Stimulated activated CD8-positive, alpha-beta memory T cell treated with anti-CD3 and anti-CD28 coated beads, Interleukin-12 subunit alpha, Interleukin-12 subunit beta, amount 100 ng/mL, for 24 hours (primary cell): ENCODE results near the gene MAST4.

ENCODE experiments used
- DNase-seq: peaks from one replicate; pipeline ENCODE4 v3.0.0-alpha.2; 2020; ENCODE audit errors: extremely low read depth

The MAST4 gene

DNA sequence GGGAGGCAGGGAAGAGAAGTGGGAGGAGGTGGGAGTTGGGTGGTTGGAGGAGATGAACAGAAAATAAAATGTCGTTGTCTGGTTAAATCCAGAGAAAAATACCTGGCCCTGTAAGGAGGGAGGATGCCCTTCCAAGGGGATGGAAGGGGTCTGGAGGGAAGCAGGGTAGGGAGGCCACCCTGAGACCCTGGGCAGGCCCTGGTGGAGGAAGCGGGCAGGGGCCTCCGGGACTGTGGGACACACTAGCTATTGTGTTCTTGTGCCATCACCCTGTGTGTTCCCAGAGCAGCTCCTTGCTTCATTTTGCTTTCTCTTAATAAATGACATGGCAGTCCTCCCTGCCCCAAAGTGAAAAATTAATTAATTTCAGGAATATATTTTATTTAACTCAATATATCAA lies 612.2 kb downstream of the MAST4 start:
- no peak for DNase-seq

DNA sequence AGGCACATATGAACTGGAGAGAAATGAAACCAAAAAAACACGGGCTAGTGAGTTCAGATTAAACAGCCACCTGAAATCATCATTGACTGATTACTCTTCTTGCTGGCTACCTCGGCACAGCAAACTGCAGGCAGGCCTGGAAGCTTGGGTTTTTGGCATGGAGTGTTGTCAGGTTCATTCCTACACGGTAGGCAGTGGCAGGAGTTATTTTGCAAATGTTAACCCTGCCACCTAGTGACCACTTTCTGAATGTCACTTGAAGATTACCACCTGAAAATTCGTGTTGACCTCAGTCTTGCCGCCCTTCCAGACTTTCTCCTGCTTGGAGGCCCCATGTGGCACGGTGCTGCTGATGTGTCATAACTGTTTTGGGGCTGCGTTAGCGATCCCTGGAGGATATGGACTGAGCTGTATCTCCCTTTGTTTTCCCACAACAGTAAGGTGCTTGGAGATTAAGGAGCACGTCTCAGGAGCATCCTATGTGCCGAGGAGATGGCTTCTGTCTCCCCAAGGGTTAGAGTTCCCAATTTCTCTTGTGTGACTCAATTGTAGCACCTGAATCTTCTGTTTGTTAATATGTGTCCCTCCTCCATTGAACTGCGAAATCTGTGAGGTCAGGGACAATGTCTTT lies 613.1 kb downstream of the MAST4 start:
- no peak for DNase-seq

DNA sequence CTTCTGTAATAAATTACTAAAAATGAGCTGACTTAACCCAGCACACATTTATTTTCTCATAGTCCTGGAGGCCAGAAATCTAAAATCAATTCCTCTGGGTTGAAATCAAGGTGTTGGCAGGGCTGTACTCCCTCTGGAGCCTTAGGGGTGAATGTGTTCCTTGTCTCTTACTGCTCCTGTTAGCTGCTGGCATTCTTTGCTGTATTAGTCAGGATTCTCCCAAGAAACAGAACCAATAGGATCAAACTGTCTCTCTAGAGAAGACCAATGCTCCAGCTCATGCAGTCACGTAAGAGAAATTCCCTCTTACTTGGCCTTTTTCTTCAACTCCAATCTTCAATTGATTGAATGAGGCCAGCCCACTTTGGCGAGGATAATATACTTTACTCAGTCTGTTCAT lies 615.7 kb downstream of the MAST4 start:
- no peak for DNase-seq

GRCh38 chr5:67214036-67214435 lies 617.8 kb downstream of the MAST4 start:
- no peak for DNase-seq

- no peak for DNase-seq
Measured at GRCh38 chr5:67214707-67215447, 618.7 kb downstream of the MAST4 start.

DNA sequence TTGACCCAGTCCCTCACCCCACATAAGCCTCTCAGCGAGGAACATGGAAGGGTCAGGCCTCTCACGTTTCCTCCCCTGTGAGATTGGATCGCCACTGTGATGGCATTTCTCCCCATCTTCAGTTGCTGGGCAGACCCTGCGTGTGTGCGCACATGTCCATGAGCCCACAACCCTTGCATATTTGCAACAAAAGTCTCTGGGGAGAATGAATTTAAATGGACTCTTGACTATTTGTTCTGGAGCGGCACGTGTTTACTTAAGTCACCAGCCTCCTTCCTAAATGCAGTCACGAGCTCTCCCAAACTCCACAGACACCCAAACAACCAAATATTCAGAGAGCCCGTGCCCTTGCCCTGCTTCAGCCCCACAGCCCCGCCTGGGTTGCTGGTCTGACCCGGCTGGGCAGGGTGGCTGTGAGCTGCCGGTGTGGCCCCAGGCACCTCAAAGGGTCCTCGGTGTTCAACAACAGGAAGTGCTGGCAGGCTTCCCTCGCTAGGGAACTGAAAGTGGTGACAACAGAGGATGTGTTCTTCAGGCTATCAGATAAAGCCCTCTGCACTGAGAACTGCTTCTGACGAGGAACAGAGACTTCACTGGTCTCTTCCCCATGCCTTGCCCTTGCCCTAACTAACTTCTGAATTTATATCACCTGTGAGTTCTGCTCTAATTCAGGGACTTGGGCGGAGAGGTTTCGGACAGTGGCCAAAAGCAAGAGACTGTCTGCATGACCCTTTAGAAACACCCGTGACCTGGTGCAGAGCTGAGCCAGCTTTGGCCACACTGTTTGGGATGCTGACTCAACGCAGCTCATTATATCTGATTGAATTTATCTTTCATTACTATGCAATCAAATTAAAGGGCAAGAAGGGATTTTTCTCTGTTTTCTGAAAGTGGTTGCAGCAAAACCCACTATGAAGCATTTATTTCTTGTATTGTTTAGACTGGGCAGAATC lies 619.6 kb downstream of the MAST4 start:
- no peak for DNase-seq

DNA sequence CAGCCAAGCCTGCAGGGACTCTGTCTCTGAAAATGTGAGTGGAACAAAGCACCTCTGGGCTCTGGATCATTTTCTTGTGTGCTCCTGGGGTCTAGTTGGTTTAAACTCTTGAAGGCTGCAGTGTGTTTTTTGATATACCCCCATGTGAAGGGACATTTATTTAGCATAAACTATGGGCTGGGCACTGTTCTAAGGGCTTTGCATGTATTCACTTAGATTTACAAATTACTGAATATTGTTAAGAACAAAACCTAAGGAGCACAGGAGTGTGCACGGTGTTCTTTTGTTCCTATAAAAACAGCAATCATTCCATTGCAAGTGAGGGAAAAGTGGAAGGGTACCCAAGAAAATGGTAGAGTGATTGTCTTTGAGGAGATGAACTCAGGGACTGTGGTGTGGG lies 620.4 kb downstream of the MAST4 start:
- no peak for DNase-seq
